GM12878 (cell line): ENCODE data around the gene STAG1. TPM values are rescaled to one million over a fixed set of nuclear protein-coding genes. Genes with fewer than 3 reads are reported as not detected.

ENCODE experiments used
- ATAC-seq: fragments of 200-7000 bp; cut with Tn5 transposase; 3 replicates; pipeline ENCODE4 v1.9.1; 2020; ENCODE audit warnings: mild to moderate bottlenecking, moderate library complexity
- BruUV-seq: library from RNA; stranded (reverse); fragments of 400-500 nt; replicated peaks from 2 replicates; lab custom pipeline; 2021; lab: Mats Ljungman, UMichigan
- CTCF ChIA-PET: fragments of 300-600 bp; sonication (Branson Sonifier 250); formaldehyde crosslinking; extraction: SDS; loops from one replicate; lab custom pipeline; 2021; ENCODE audit warnings: inconsistent platforms; lab: Yijun Ruan, JAX
- POLR2A ChIA-PET: fragments of 350-600 bp; formaldehyde crosslinking; extraction: SDS; loops from one replicate; lab custom pipeline; 2021; ENCODE audit warnings: inconsistent platforms; lab: Charles Lee
- RAD21 ChIA-PET: fragments of 300-600 bp; sonication (Branson Sonifier 250); formaldehyde crosslinking; loops from one replicate; lab custom pipeline; 2023; ENCODE audit warnings: antibody characterized with exemption; ENCODE audit not compliant: unreplicated experiment; lab: Charles Lee
- SMC1A ChIA-PET: fragments of 300-600 bp; sonication (Branson Sonifier 250); formaldehyde crosslinking; loops from one replicate; lab custom pipeline; 2023; ENCODE audit not compliant: unreplicated experiment, uncharacterized antibody; lab: Charles Lee
- DNase-seq: peaks from one replicate; pipeline ENCODE4 v3.0.0-alpha.2; 2011; ENCODE audit warnings: low read depth, low spot score
- FAIRE-seq: peaks from 3 replicates; lab custom pipeline; 2011; peaks lifted over from hg19 to GRCh38; lab: Jason Lieb, UNC
- H2AFZ ChIP-seq: 2 replicates; pipeline ENCODE4 v1.6.0; 2011; ENCODE audit warnings: low read depth, low read length, control low read depth; ENCODE audit not compliant: control insufficient read depth
- H3K27ac ChIP-seq: 2 replicates; pipeline ENCODE4 v1.5.1; 2011; ENCODE audit warnings: control low read depth; ENCODE audit not compliant: control insufficient read depth, insufficient read depth
- H3K27me3 ChIP-seq, 2 experiments: replicated peaks in 1 of 2; 2 replicates each; pipeline versions ENCODE4 v1.6.0 to v1.6.1; 2011; ENCODE audit warnings: low read length in 1 of 2; ENCODE audit not compliant: control insufficient read depth in 2 of 2, insufficient read depth in 2 of 2
- H3K36me3 ChIP-seq, 2 experiments: 2 replicates each; pipeline ENCODE4 v1.5.1; 2011; ENCODE audit warnings: low read length in 1 of 2; ENCODE audit not compliant: control insufficient read depth in 2 of 2, insufficient read depth in 2 of 2
- H3K4me1 ChIP-seq: 2 replicates; pipeline ENCODE4 v1.6.1; 2011; ENCODE audit warnings: mild to moderate bottlenecking, low read length, moderate library complexity, mixed read lengths; ENCODE audit not compliant: control insufficient read depth, insufficient read depth
- H3K4me2 ChIP-seq: 2 replicates; pipeline ENCODE4 v1.6.0; 2011; ENCODE audit warnings: control low read depth; ENCODE audit not compliant: control insufficient read depth, insufficient read depth
- H3K4me3 ChIP-seq: fragments of 200-600 bp; sonication (generic); 2 replicates; pipeline ENCODE4 v1.5.1; 2016
- H3K79me2 ChIP-seq: 2 replicates; pipeline ENCODE4 v1.6.0; 2011; ENCODE audit warnings: low read length; ENCODE audit not compliant: control insufficient read depth, insufficient read depth
- H3K9ac ChIP-seq: 2 replicates; pipeline ENCODE4 v1.8.0; 2011; ENCODE audit warnings: low read length, control low read depth, mixed read lengths; ENCODE audit not compliant: control insufficient read depth, insufficient read depth
- H3K9me3 ChIP-seq: replicated peaks from 3 replicates; pipeline ENCODE4 v1.5.1; 2011; ENCODE audit warnings: mild to moderate bottlenecking, low read length; ENCODE audit not compliant: control insufficient read depth, insufficient read depth
- H4K20me1 ChIP-seq: 2 replicates; pipeline ENCODE4 v1.6.0; 2011; ENCODE audit not compliant: control insufficient read depth, insufficient read depth
- BACH1 ChIP-seq: fragments of 450-650 bp; IDR thresholded peaks from 2 replicates; pipeline ENCODE4 v1.6.1; 2017; ENCODE audit warnings: mild to moderate bottlenecking, borderline replicate concordance
- CBX3 ChIP-seq: fragments of 200-600 bp; sonication (generic); IDR thresholded peaks from 2 replicates; pipeline ENCODE4 v1.6.1; 2016; ENCODE audit warnings: low read depth, borderline replicate concordance
- IKZF2 ChIP-seq, 2 experiments: fragments of 450-650 bp; IDR thresholded peaks; 2 replicates each; pipeline ENCODE4 v1.6.1; 2017; ENCODE audit warnings: mild to moderate bottlenecking in 2 of 2, moderate library complexity in 2 of 2
- IRF4 ChIP-seq: IDR thresholded peaks from 2 replicates; pipeline ENCODE4 v1.6.1; 2011; ENCODE audit warnings: low read depth, low read length
- PAX5 ChIP-seq: IDR thresholded peaks from 2 replicates; pipeline ENCODE4 v1.6.1; 2011; ENCODE audit warnings: low read depth, low read length, borderline replicate concordance
- POU2F2 ChIP-seq: IDR thresholded peaks from 3 replicates; pipeline ENCODE4 v1.6.1; 2011; ENCODE audit warnings: low read depth, mild to moderate bottlenecking, low read length, borderline replicate concordance
- SKIL ChIP-seq: fragments of 450-650 bp; IDR thresholded peaks from 2 replicates; pipeline ENCODE4 v1.6.1; 2017; ENCODE audit warnings: mild to moderate bottlenecking, low read depth, inconsistent platforms; ENCODE audit not compliant: poor library complexity, severe bottlenecking
- SUZ12 ChIP-seq: fragments of 200-600 bp; sonication (generic); IDR thresholded peaks from one replicate; pipeline ENCODE4 v1.6.1; 2018; ENCODE audit warnings: antibody characterized with exemption, mild to moderate bottlenecking; ENCODE audit not compliant: unreplicated experiment
- TAF1 ChIP-seq: IDR thresholded peaks from 2 replicates; pipeline ENCODE4 v1.6.1; 2011; ENCODE audit warnings: mild to moderate bottlenecking, low read depth, low read length, borderline replicate concordance
- USF1 ChIP-seq: IDR thresholded peaks from 2 replicates; pipeline ENCODE4 v1.6.1; 2011; ENCODE audit warnings: borderline replicate concordance, low read depth, mild to moderate bottlenecking, moderate library complexity, mixed read lengths, low read length; ENCODE audit not compliant: insufficient read depth; ENCODE audit errors: extremely low read length
- WRNIP1 ChIP-seq: IDR thresholded peaks from 2 replicates; pipeline ENCODE4 v1.6.1; 2011; ENCODE audit warnings: low read depth, low read length, improper control_type of control experiment, borderline replicate concordance
- ZNF687 ChIP-seq: fragments of 450-650 bp; IDR thresholded peaks from 2 replicates; pipeline ENCODE4 v1.6.1; 2017; ENCODE audit warnings: mild to moderate bottlenecking, moderate library complexity
- WGBS: methylation state at CpG from one replicate; pipeline ENCODE4 v1.1.6; 2016; ENCODE audit warnings: low lambda C conversion rate; ENCODE audit not compliant: insufficient replicate concordance, insufficient coverage; ENCODE audit errors: missing lambda C conversion rate; 5-methylcytosine and 5-hydroxymethylcytosine counted together
- in situ Hi-C: fragments of 300-500 bp; cut with MboI; formaldehyde crosslinking; loops from 9 replicates; pipeline ENCODE4 v1.14.3; 2018; ENCODE audit warnings: mixed read lengths
- intact Hi-C: fragments of 100-400 bp; cut with micrococcal nuclease; formaldehyde crosslinking; loops from one replicate; pipeline ENCODE4 v1.14.2; 2022; ENCODE audit not compliant: unreplicated experiment
- polyA plus RNA-seq, 11 experiments: library from polyadenylated mRNA; depleted of rRNA in 4 of 11; unstranded in 6 of 11; stranded (reverse) in 5 of 11; fragments of >200 nt; fragmentation: Nextera tagmentation in 4 of 11; fragmentation: Illumina TruSeq in 1 of 11; extraction: Ambion mirVana in 4 of 11; extraction: Trizol in 1 of 11; gene quantifications; 1 replicate in 1 of 11; 2 replicates in 10 of 11; pipeline versions ENCODE4 v1.2.1 to v1.2.3, GENCODE V29; 2011 to 2016; ENCODE audit warnings: inconsistent platforms in 2 of 11, missing spikeins in 2 of 11, low read depth in 1 of 11
- total RNA-seq, 4 experiments: library from RNA; depleted of rRNA in 3 of 4; stranded (reverse); fragments of >200 nt in 3 of 4; fragmentation: Illumina TruSeq in 1 of 4; extraction: Trizol in 1 of 4; gene quantifications; 2 replicates each; pipeline versions ENCODE4 v1.2.1 to v1.2.3, GENCODE V29; 2013 to 2021

STAG1 gene
- total and polyA plus RNA-seq, 10 of the 15 experiments (the other 5 are each of a cell fraction or from before 2014, with no cell fraction given) = 4.4 to 30.1 (median 20.2) TPM

- TF ChIP-seq USF1 = no peak
- TF ChIP-seq SKIL = no peak
- no peak for TF ChIP-seq PAX5
- no peak for TF ChIP-seq TAF1
These were observed 315.1 kb downstream of the STAG1 start (continued) for GRCh38 chr3:136437043-136437442.

GRCh38 chr3:136434429-136434828 lies 317.7 kb downstream of the STAG1 start:
- H3K27me3 ChIP-seq = no peaks in the 10 kb centered on the region
- 100% methylated on average over 2 of the region's 2 CpGs for WGBS
- ChIA-PET POLR2A (no interaction called here), SMC1A (no interaction called here), RAD21 (no interaction called here), CTCF (no interaction called here)
- H3K4me2 ChIP-seq = no peak overlapping the region
- no peak for DNase-seq
- H3K9me3 ChIP-seq = no peaks in the 10 kb centered on the region
- intact Hi-C loops = no loop called here
- H3K9ac ChIP-seq = no peak overlapping the region
- no peak for FAIRE-seq
- no peaks in the 10 kb centered on the region for H4K20me1 ChIP-seq
- H3K27ac ChIP-seq = no peak overlapping the region
- no TSS peak for BruUV-seq
- no peaks in the 10 kb centered on the region for H3K79me2 ChIP-seq
- H3K4me1 ChIP-seq = no peaks in the 10 kb centered on the region
- peaks cover 0 to 2% of the 10 kb centered on the region in 2 experiments; a peak in 2 of 4 replicates for H3K36me3 ChIP-seq
- ATAC-seq = no peak
- no peak overlapping the region for H3K4me3 ChIP-seq
- in situ Hi-C loops = no loop called here
- TF ChIP-seq ZNF687 = no peak
- no peak for TF ChIP-seq WRNIP1
- no peak for TF ChIP-seq CBX3
- TF ChIP-seq POU2F2 = no peak
- no peak for TF ChIP-seq BACH1
- TF ChIP-seq SUZ12 = no peak
- TF ChIP-seq IKZF2 (IDR thresholded peaks at IDR 0.05) = no peak
- no peak for TF ChIP-seq IRF4
- H2AFZ ChIP-seq = no peak overlapping the region
